Endothelial cell (in vitro differentiated cells): Measurements from ENCODE around the gene FLOT2. TPM values are rescaled to one million over a fixed set of nuclear protein-coding genes. Genes with fewer than 3 reads are reported as not detected.

Experiments used
- DNase-seq: peaks from one replicate; pipeline ENCODE4 v3.0.0; 2021; ENCODE audit warnings: low spot score
- H3K27ac Mint-ChIP-seq: one replicate; pipeline ENCODE4 v1.8.0; 2021; ENCODE audit warnings: mixed read lengths, inconsistent platforms; ENCODE audit not compliant: unreplicated experiment
- H3K27me3 Mint-ChIP-seq: one replicate; pipeline ENCODE4 v1.8.0; 2021; ENCODE audit warnings: mild to moderate bottlenecking, moderate library complexity, mixed read lengths, inconsistent platforms; ENCODE audit not compliant: unreplicated experiment
- H3K36me3 Mint-ChIP-seq: one replicate; pipeline ENCODE4 v1.8.0; 2021; ENCODE audit warnings: mild to moderate bottlenecking, low read depth, mixed read lengths, inconsistent platforms; ENCODE audit not compliant: unreplicated experiment
- H3K4me1 Mint-ChIP-seq: one replicate; pipeline ENCODE4 v1.8.0; 2021; ENCODE audit warnings: mild to moderate bottlenecking, mixed read lengths, inconsistent platforms; ENCODE audit not compliant: unreplicated experiment
- H3K4me3 Mint-ChIP-seq: one replicate; pipeline ENCODE4 v1.8.0; 2021; ENCODE audit warnings: mild to moderate bottlenecking, mixed read lengths, inconsistent platforms; ENCODE audit not compliant: unreplicated experiment
- H3K9me3 Mint-ChIP-seq: one replicate; pipeline ENCODE4 v1.8.0; 2021; ENCODE audit warnings: mixed read lengths, inconsistent platforms; ENCODE audit not compliant: unreplicated experiment
- CTCF ChIP-seq: fragments of 200-600 bp; sonication (generic); IDR thresholded peaks from one replicate; pipeline ENCODE4 v1.5.0; 2021; ENCODE audit warnings: antibody characterized with exemption; ENCODE audit not compliant: unreplicated experiment
- total RNA-seq: library from RNA; stranded (reverse); fragmentation: NEBNext Ultra II Directional; extraction: Animal tissue kit (Norgen Biotek cat#: 25700); gene quantifications from one replicate; pipeline ENCODE4 v1.2.1, GENCODE V29; 2021; ENCODE audit not compliant: unreplicated experiment

Gene FLOT2
- total RNA-seq, 1 donor from 2014 or later, result 156 TPM

GRCh38 chr17:28901866-28902818 lies 4.6 kb upstream of the FLOT2 start:
- Mint-ChIP-seq H3K36me3 (peaks cover 26% of the 10 kb centered on the region), H3K9me3 (no peaks in the 10 kb centered on the region), H3K4me1 (peaks cover 14% of the 10 kb centered on the region), H3K27ac (peak overlapping the region; percentile 16), H3K4me3 (peak overlapping the region; percentile 89), H3K27me3 (peaks cover 15% of the 10 kb centered on the region)
- peak; percentile 54 for DNase-seq
- TF ChIP-seq CTCF, result no peak

GRCh38 chr17:28900986-28901726 lies 3.6 kb upstream of the FLOT2 start:
- Mint-ChIP-seq H3K27me3 (peaks cover 17% of the 10 kb centered on the region), H3K36me3 (peaks cover 18% of the 10 kb centered on the region)

GRCh38 chr17:28899212-28899815 lies 1.8 kb upstream of the FLOT2 start:
- Mint-ChIP-seq H3K36me3 (peaks cover 14% of the 10 kb centered on the region), H3K4me1 (peaks cover 27% of the 10 kb centered on the region), H3K9me3 (no peaks in the 10 kb centered on the region), H3K27me3 (peaks cover 17% of the 10 kb centered on the region), H3K27ac (no peak overlapping the region), H3K4me3 (no peak overlapping the region)
- DNase-seq, result no peak
- TF ChIP-seq CTCF, result no peak

More at GRCh38 chr17:28900986-28901726, 3.6 kb upstream of the FLOT2 start:
- no peak overlapping the region for H3K27ac Mint-ChIP-seq
- H3K4me1 Mint-ChIP-seq, result peaks cover 20% of the 10 kb centered on the region
- DNase-seq, result no peak
- no peaks in the 10 kb centered on the region for H3K9me3 Mint-ChIP-seq
- TF ChIP-seq CTCF, result no peak
- peak overlapping the region; percentile 89 for H3K4me3 Mint-ChIP-seq

- H3K4me3 Mint-ChIP-seq, result peak overlapping the region; percentile 88
- no peak overlapping the region for H3K27ac Mint-ChIP-seq
- peaks cover 13% of the 10 kb centered on the region for H3K27me3 Mint-ChIP-seq
- H3K36me3 Mint-ChIP-seq, result peaks cover 13% of the 10 kb centered on the region
- H3K4me1 Mint-ChIP-seq, result peaks cover 31% of the 10 kb centered on the region
- TF ChIP-seq CTCF, result no peak
- DNase-seq, result no peak
- no peaks in the 10 kb centered on the region for H3K9me3 Mint-ChIP-seq
Measured at GRCh38 chr17:28898527-28898955, 1.0 kb upstream of the FLOT2 start.
